HG03175 (cell line): Measurements from ENCODE around the gene LRRK1.

Source experiments
- ATAC-seq: cut with Tn5 transposase; IDR thresholded peaks from one replicate; pipeline ENCODE4 v1.9.1; 2021; ENCODE audit warnings: mild to moderate bottlenecking, moderate library complexity; ENCODE audit not compliant: unreplicated experiment

LRRK1 gene

DNA sequence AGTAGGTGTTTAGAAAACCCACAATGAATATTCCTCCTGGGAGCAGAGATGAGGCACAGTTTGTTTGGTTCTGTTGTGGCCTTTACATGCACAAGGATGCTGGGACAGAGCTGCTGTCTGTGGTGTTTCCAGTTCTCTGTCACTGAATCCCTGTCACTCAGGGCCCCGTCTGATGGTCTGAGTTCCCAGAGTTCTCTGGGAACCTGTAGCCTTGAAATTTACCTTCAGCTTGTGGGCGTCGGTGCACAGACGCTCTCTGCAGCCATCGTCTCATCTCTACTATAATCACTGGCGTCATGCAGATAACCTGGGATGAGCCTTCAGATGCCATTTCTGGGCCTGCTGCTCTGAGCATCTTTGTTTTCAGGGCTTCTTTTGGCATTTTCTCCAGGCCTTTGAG lies 81.9 kb downstream of the LRRK1 start:
- no peak for ATAC-seq

- no peak for ATAC-seq
Measured at GRCh38 chr15:101001796-101002195, 82.6 kb downstream of the LRRK1 start.

GRCh38 chr15:101003081-101003480 lies 83.9 kb downstream of the LRRK1 start:
- ATAC-seq = no peak

GRCh38 chr15:101003706-101004105 lies 84.5 kb downstream of the LRRK1 start:
- no peak for ATAC-seq

DNA sequence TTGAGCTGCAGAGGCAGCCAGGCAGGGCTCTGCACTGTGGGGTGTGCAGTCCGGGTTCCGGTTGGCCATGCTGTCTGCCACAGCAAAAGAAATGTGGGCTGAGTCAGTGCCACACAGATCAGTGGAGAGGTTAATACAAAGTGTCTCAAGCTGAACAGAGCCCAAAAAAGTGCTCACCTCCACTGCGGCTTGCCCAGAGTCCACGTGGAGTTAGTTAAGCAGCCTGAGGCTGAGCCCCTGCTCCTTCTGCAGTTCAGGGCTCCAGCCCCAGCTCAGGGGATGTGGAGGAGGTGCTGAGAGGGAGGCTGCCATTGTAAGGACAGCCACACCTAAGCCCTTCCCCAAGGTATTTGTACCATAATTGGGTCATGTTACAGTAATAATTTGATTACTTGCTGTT lies 85.3 kb downstream of the LRRK1 start:
- ATAC-seq = no peak

- ATAC-seq = no peak
Measured at GRCh38 chr15:101004986-101005747, 86.0 kb downstream of the LRRK1 start.

GRCh38 chr15:101006931-101007691 lies 88.0 kb downstream of the LRRK1 start:
- no peak for ATAC-seq

- peak; percentile 84 for ATAC-seq
Measured at GRCh38 chr15:101008158-101009139, 89.3 kb downstream of the LRRK1 start.

GRCh38 chr15:101009176-101009575 lies 90.0 kb downstream of the LRRK1 start:
- ATAC-seq = no peak

DNA sequence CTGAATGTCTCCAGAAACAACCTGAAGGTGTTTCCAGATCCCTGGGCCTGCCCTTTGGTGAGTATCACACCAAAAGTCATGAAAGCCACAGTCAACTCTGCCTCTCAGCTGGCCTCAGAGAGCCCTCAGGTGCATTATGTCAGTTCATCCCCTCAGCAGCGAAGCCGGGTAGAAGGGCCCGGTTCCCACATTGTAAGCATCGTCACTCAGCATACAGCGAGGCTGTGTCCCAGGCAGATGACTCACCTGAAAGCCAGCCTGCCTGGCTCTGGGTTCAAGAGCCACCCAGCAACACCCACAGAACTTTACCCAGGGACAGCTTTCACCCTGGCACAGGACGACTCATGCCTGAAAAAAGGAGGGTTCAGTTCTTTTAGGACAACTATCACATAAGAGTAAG lies 91.6 kb downstream of the LRRK1 start:
- no peak for ATAC-seq

- ATAC-seq = no peak
Measured at GRCh38 chr15:101012326-101013200, 93.4 kb downstream of the LRRK1 start.

DNA sequence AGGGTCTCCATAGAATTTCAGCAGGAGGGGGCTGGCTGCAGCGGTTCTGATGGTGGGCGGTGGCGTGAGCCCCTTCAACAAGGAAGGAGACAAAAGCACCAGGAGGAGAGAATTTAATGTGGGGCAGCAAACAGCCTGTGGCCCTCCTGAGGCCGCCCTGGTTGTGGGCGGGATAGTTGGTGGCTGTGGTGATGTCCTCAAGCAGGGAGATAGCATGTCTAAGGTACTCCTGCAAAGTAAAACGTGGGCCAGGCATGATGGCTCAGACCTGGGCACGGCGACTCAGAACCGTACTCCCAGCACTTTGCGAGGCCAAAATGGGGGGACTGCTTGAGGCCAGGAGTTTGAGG lies 94.0 kb downstream of the LRRK1 start:
- no peak for ATAC-seq

GRCh38 chr15:101013769-101014675 lies 94.9 kb downstream of the LRRK1 start:
- ATAC-seq = no peak

DNA sequence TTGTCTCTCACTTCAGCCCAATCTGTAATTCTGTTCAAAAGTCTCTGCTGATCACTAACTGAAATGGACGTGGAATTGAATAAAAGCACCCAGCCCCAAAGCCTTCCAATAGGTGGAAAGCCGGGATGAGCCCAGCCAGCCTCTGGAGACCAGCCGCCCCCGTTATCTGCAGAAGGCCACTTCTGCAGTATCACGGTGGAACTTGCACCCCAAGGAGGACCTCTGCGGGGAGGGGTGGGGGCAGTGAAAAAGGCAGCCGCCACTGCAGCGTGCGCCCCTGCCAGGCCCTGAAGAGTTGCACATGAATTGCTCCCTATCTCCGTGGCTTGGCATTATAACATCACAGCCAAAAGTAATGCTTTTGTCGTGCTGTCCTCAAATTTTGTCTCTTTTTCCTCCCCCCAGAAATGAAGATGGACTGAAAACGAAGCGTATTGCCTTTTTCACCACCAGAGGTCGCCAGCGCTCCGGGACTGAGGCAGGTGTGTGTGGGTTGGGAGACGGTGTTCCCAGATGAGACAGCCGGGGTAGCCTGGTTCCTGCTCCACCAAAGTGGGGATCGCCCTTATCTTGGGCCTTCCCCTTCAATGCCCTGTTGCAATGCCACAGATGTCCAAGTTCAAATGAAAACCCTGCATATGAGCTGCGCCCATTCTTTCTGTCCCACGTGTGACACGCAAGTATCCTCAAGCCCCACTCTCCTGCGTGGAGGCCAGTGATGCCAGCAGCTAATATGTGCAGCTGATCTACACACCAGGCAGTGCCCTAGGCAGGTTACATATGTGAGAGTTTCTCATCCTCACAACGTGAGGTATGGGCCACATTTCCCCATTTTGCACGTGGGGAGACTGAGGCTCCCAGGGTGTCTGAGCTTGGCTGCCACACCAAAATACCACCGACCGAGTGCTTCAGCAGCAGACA lies 96.0 kb downstream of the LRRK1 start:
- peak; percentile 55 for ATAC-seq

GRCh38 chr15:101016581-101016980 lies 97.4 kb downstream of the LRRK1 start:
- no peak for ATAC-seq

- no peak for ATAC-seq
Measured at GRCh38 chr15:101017093-101017754, 98.1 kb downstream of the LRRK1 start.

GRCh38 chr15:101018016-101018415 lies 98.9 kb downstream of the LRRK1 start:
- no peak for ATAC-seq

GRCh38 chr15:101018450-101018849 lies 99.3 kb downstream of the LRRK1 start:
- no peak for ATAC-seq
